Vagina (tissue), 2 donors: ENCODE data around the gene PTPRK.

ENCODE experiments used
- POLR2A ChIP-seq, 2 donors: fragments of 450-650 bp; IDR thresholded peaks; one replicate each; pipeline ENCODE4 v1.6.1; 2017; ENCODE audit warnings: antibody characterized with exemption in 2 of 2, mild to moderate bottlenecking in 2 of 2, moderate library complexity in 2 of 2
- TF ChIP-seq, protein P1 (sequence below), 3 experiments: fragments of 450-650 bp in 2 of 3; fragments of 200-600 bp in 1 of 3; sonication (generic) in 1 of 3; IDR thresholded peaks; one replicate each; pipeline ENCODE4 v1.5.1; 2017 to 2019; ENCODE audit warnings: antibody characterized with exemption in 3 of 3, mild to moderate bottlenecking in 2 of 3, moderate library complexity in 2 of 3

DNA sequence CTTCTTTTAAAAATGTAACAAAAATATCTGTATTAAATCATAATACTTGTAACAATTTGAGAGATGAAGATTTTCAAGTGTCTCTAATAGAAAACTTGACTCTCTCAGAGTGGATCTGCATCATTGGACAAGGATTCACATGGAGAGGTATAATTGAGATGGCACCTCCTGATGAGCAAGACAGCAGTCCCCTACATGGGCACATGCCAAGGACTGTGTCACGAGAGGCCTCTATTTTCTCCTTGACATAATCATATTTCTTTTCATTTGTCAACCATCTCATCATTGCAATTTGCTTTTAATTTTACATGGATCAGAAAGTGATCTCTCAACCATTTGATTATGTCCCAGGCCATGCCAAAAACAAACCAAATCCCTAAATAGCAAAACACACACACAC, 412.7 kb downstream of the PTPRK start:
- TF ChIP-seq, protein P1, sequence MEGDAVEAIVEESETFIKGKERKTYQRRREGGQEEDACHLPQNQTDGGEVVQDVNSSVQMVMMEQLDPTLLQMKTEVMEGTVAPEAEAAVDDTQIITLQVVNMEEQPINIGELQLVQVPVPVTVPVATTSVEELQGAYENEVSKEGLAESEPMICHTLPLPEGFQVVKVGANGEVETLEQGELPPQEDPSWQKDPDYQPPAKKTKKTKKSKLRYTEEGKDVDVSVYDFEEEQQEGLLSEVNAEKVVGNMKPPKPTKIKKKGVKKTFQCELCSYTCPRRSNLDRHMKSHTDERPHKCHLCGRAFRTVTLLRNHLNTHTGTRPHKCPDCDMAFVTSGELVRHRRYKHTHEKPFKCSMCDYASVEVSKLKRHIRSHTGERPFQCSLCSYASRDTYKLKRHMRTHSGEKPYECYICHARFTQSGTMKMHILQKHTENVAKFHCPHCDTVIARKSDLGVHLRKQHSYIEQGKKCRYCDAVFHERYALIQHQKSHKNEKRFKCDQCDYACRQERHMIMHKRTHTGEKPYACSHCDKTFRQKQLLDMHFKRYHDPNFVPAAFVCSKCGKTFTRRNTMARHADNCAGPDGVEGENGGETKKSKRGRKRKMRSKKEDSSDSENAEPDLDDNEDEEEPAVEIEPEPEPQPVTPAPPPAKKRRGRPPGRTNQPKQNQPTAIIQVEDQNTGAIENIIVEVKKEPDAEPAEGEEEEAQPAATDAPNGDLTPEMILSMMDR (IDR thresholded peaks at IDR 0.05), result no peak
- no peak for TF ChIP-seq POLR2A (IDR thresholded peaks at IDR 0.05)
